Measurements from ENCODE around the gene PIBF1.
"Not testable (repeated sequence)": the region's sequence is repeated elsewhere in the genome, so short reads cannot be mapped to it uniquely, and the experiment has no call there.

Gene PIBF1

GRCh38 chr13:72884101-72884500, 102.2 kb downstream of the PIBF1 start:
- no peak for DNase-seq (ENCODE audit: low read depth, low spot score)
- no peaks in the 10 kb centered on the region for H3K9me3 ChIP-seq (ENCODE audit: insufficient read depth, low read length)
- TF ChIP-seq SUZ12 (IDR thresholded peaks at IDR 0.05; ENCODE audit: extremely low read depth, insufficient read depth, insufficient read length) (no peak), ZNF274 (IDR thresholded peaks at IDR 0.05; ENCODE audit: low read depth, low read length) (no peak), YY1 (IDR thresholded peaks at IDR 0.05; ENCODE audit: insufficient read depth, insufficient read length) (no peak)

DNA sequence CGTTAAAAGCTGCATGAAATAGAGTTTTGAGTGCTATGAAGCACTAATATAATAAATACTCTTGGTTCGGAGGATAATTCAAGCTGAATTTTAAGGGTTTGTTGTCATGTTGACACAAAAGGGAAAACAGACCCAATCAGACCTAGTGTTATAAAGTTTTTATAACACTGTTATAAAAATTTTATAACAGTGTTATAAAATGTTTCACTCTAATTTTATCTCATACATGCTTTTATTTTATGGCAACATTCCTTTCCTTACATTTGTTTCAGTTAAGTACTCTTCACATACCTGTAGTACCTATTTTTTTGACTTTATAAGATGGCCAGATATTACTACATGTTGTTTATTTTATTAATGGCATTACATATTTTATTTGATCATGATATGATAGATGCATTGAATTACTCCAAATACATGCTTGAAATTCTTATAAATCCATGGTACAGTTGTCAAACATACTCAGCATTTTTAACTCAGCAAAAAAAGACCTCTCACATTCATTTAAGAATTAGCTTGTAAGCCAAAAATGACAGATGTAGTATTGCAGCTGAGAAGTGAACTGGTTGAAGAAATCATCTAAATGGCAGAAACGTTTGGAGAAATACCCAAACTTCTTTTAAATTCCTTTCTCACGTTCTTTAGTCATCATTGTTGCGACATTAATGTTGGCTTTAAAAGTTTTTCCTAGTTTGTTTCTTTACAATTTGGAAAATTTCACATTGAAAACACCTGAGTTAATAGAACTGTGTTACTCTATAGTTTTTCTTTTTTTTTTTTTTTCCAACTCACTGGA, 104.5 kb downstream of the PIBF1 start:
- Histone ChIP-seq H3K27me3 (ENCODE audit: insufficient read depth, insufficient read length) (no peaks in the 10 kb centered on the region), H3K4me1 (ENCODE audit: insufficient read depth, insufficient read length) (no peaks in the 10 kb centered on the region), H3K9me3 (ENCODE audit: insufficient read depth, low read length) (no peaks in the 10 kb centered on the region), H3K36me3 (ENCODE audit: insufficient read depth, insufficient read length, low read length) (no peaks in the 10 kb centered on the region), H3K4me3 (ENCODE audit: insufficient read length, low read depth) (no peak overlapping the region), H3K9ac (ENCODE audit: insufficient read length, low read depth) (no peak overlapping the region)
- no peak for TF ChIP-seq ZNF274 (IDR thresholded peaks at IDR 0.05; ENCODE audit: low read depth, low read length)
- no peak for TF ChIP-seq YY1 (IDR thresholded peaks at IDR 0.05; ENCODE audit: insufficient read depth, insufficient read length)
- TF ChIP-seq SUZ12 (IDR thresholded peaks at IDR 0.05; ENCODE audit: extremely low read depth, insufficient read depth, insufficient read length), result no peak
- no peak for DNase-seq (ENCODE audit: low read depth, low spot score)

More at GRCh38 chr13:72884101-72884500, 102.2 kb downstream of the PIBF1 start:
- no peaks in the 10 kb centered on the region for H3K4me1 ChIP-seq (ENCODE audit: insufficient read depth, insufficient read length)
- H3K27me3 ChIP-seq (ENCODE audit: insufficient read depth, insufficient read length), result no peaks in the 10 kb centered on the region
- no peak overlapping the region for H3K9ac ChIP-seq (ENCODE audit: insufficient read length, low read depth)
- no peak overlapping the region for H3K4me3 ChIP-seq (ENCODE audit: insufficient read length, low read depth)
- H3K36me3 ChIP-seq (ENCODE audit: insufficient read depth, insufficient read length, low read length), result no peaks in the 10 kb centered on the region

DNA sequence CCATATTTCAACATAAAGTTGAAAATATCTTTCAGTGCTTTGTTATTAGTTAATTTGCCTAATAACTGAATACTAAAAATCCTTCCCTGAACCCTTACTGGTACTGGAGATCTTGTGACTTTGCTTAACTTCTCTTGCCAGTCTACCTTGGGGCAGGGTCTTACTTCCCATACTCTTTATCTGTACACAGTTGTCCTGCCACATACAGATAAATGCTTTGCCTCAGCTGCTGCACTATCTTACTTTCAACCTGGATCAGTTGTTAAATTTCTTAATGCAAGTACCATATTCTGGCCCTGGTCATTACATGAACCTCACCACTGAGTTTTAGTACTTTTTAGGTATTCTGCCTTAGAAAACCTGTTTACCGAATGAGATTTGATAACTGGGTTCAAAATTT, 107.6 kb downstream of the PIBF1 start:
- H3K36me3 ChIP-seq (ENCODE audit: insufficient read depth, insufficient read length, low read length), result no peaks in the 10 kb centered on the region
- H3K9me3 ChIP-seq (ENCODE audit: insufficient read depth, low read length), result no peaks in the 10 kb centered on the region
- no peak overlapping the region for H3K4me3 ChIP-seq (ENCODE audit: insufficient read length, low read depth)
- DNase-seq (ENCODE audit: low read depth, low spot score), result no peak
- no peak overlapping the region for H3K9ac ChIP-seq (ENCODE audit: insufficient read length, low read depth)
- no peak for TF ChIP-seq ZNF274 (IDR thresholded peaks at IDR 0.05; ENCODE audit: low read depth, low read length)
- no peak for TF ChIP-seq YY1 (IDR thresholded peaks at IDR 0.05; ENCODE audit: insufficient read depth, insufficient read length)
- TF ChIP-seq SUZ12 (IDR thresholded peaks at IDR 0.05; ENCODE audit: extremely low read depth, insufficient read depth, insufficient read length), result no peak
- no peaks in the 10 kb centered on the region for H3K4me1 ChIP-seq (ENCODE audit: insufficient read depth, insufficient read length)
- H3K27me3 ChIP-seq (ENCODE audit: insufficient read depth, insufficient read length), result no peaks in the 10 kb centered on the region

GRCh38 chr13:72890546-72890945, 108.6 kb downstream of the PIBF1 start:
- TF ChIP-seq SUZ12 (IDR thresholded peaks at IDR 0.05; ENCODE audit: extremely low read depth, insufficient read depth, insufficient read length) (no peak), YY1 (IDR thresholded peaks at IDR 0.05; ENCODE audit: insufficient read depth, insufficient read length) (no peak)
- DNase-seq (ENCODE audit: low read depth, low spot score), result no peak
- no peak overlapping the region for H3K4me3 ChIP-seq (ENCODE audit: insufficient read length, low read depth)
- H3K27me3 ChIP-seq (ENCODE audit: insufficient read depth, insufficient read length), result no peaks in the 10 kb centered on the region
- no peak overlapping the region for H3K9ac ChIP-seq (ENCODE audit: insufficient read length, low read depth)
- peaks cover under 1% of the 10 kb centered on the region for H3K36me3 ChIP-seq (ENCODE audit: insufficient read depth, insufficient read length, low read length)
- no peaks in the 10 kb centered on the region for H3K4me1 ChIP-seq (ENCODE audit: insufficient read depth, insufficient read length)
- no peaks in the 10 kb centered on the region for H3K9me3 ChIP-seq (ENCODE audit: insufficient read depth, low read length)

GRCh38 chr13:72891423-72891822, 109.5 kb downstream of the PIBF1 start:
- Histone ChIP-seq H3K4me3 (ENCODE audit: insufficient read length, low read depth) (no peak overlapping the region), H3K27me3 (ENCODE audit: insufficient read depth, insufficient read length) (no peaks in the 10 kb centered on the region), H3K9me3 (ENCODE audit: insufficient read depth, low read length) (no peaks in the 10 kb centered on the region), H3K4me1 (ENCODE audit: insufficient read depth, insufficient read length) (no peaks in the 10 kb centered on the region), H3K36me3 (ENCODE audit: insufficient read depth, insufficient read length, low read length) (peaks cover 6% of the 10 kb centered on the region), H3K9ac (ENCODE audit: insufficient read length, low read depth) (no peak overlapping the region)
- TF ChIP-seq YY1 (IDR thresholded peaks at IDR 0.05; ENCODE audit: insufficient read depth, insufficient read length) (no peak), SUZ12 (IDR thresholded peaks at IDR 0.05; ENCODE audit: extremely low read depth, insufficient read depth, insufficient read length) (no peak), ZNF274 (IDR thresholded peaks at IDR 0.05; ENCODE audit: low read depth, low read length) (no peak)
- no peak for DNase-seq (ENCODE audit: low read depth, low spot score)

GRCh38 chr13:72896869-72897268, 114.9 kb downstream of the PIBF1 start:
- DNase-seq (ENCODE audit: low read depth, low spot score), result no peak
- peaks cover 6% of the 10 kb centered on the region for H3K36me3 ChIP-seq (ENCODE audit: insufficient read depth, insufficient read length, low read length)
- no peaks in the 10 kb centered on the region for H3K27me3 ChIP-seq (ENCODE audit: insufficient read depth, insufficient read length)
- no peaks in the 10 kb centered on the region for H3K9me3 ChIP-seq (ENCODE audit: insufficient read depth, low read length)
- H3K4me1 ChIP-seq (ENCODE audit: insufficient read depth, insufficient read length), result no peaks in the 10 kb centered on the region
- no peak overlapping the region for H3K9ac ChIP-seq (ENCODE audit: insufficient read length, low read depth)
- no peak overlapping the region for H3K4me3 ChIP-seq (ENCODE audit: insufficient read length, low read depth)
- TF ChIP-seq SUZ12 (IDR thresholded peaks at IDR 0.05; ENCODE audit: extremely low read depth, insufficient read depth, insufficient read length), result no peak
- no peak for TF ChIP-seq ZNF274 (IDR thresholded peaks at IDR 0.05; ENCODE audit: low read depth, low read length)
- no peak for TF ChIP-seq YY1 (IDR thresholded peaks at IDR 0.05; ENCODE audit: insufficient read depth, insufficient read length)

GRCh38 chr13:72901546-72901945, 119.6 kb downstream of the PIBF1 start:
- not testable (repeated sequence) for H3K4me1 ChIP-seq (ENCODE audit: insufficient read depth, insufficient read length); H3K4me3 ChIP-seq (ENCODE audit: insufficient read length, low read depth); H3K36me3 ChIP-seq (ENCODE audit: insufficient read depth, insufficient read length, low read length); H3K9ac ChIP-seq (ENCODE audit: insufficient read length, low read depth); DNase-seq (ENCODE audit: low read depth, low spot score); H3K9me3 ChIP-seq (ENCODE audit: insufficient read depth, low read length); H3K27me3 ChIP-seq (ENCODE audit: insufficient read depth, insufficient read length)
